Endodermal cell (in vitro differentiated cells): ENCODE measurements around the gene RRAD. TPM values are rescaled to one million over a fixed set of nuclear protein-coding genes. Genes with fewer than 3 reads are reported as not detected.
"Not testable (repeated sequence)": the region's sequence is repeated elsewhere in the genome, so short reads cannot be mapped to it uniquely, and the experiment has no call there.

Source experiments
- DNase-seq: peaks from one replicate; pipeline ENCODE4 v3.0.0-alpha.2; 2017
- H3K27ac ChIP-seq: 2 replicates; pipeline ENCODE4 v1.5.1; 2013; ENCODE audit warnings: mild to moderate bottlenecking, low read depth, low read length, moderate library complexity
- H3K27me3 ChIP-seq: 2 replicates; pipeline ENCODE4 v1.6.1; 2013; ENCODE audit warnings: mild to moderate bottlenecking, low read length, moderate library complexity; ENCODE audit not compliant: insufficient read depth, control insufficient read depth, poor library complexity, severe bottlenecking
- H3K36me3 ChIP-seq: 2 replicates; pipeline ENCODE4 v1.7.0; 2013; ENCODE audit warnings: mild to moderate bottlenecking, low read length, moderate library complexity; ENCODE audit not compliant: control insufficient read depth, insufficient read depth
- H3K4me1 ChIP-seq: one replicate; pipeline ENCODE4 v1.7.0; 2013; ENCODE audit warnings: low read length; ENCODE audit not compliant: control insufficient read depth, insufficient read depth
- H3K4me3 ChIP-seq: 2 replicates; pipeline ENCODE4 v1.5.1; 2013; ENCODE audit warnings: mild to moderate bottlenecking, low read length, moderate library complexity
- H3K9ac ChIP-seq: 2 replicates; pipeline ENCODE4 v1.6.1; 2013; ENCODE audit warnings: mild to moderate bottlenecking, low read length, moderate library complexity; ENCODE audit not compliant: poor library complexity, severe bottlenecking; ENCODE audit errors: extremely low read depth
- H3K9me3 ChIP-seq: 2 replicates; pipeline ENCODE4 v1.6.1; 2013; ENCODE audit warnings: mild to moderate bottlenecking, low read length, moderate library complexity; ENCODE audit not compliant: control insufficient read depth
- H3K27ac Mint-ChIP-seq: 2 replicates; pipeline ENCODE4 v1.8.0; 2020; ENCODE audit warnings: mixed read lengths
- H3K27me3 Mint-ChIP-seq: 2 replicates; pipeline ENCODE4 v1.8.0; 2021; ENCODE audit warnings: mild to moderate bottlenecking, mixed read lengths; ENCODE audit not compliant: insufficient read depth
- H3K36me3 Mint-ChIP-seq: 2 replicates; pipeline ENCODE4 v1.8.0; 2020; ENCODE audit warnings: low read depth, mixed read lengths
- H3K4me1 Mint-ChIP-seq: 2 replicates; pipeline ENCODE4 v1.8.0; 2020; ENCODE audit warnings: mixed read lengths
- H3K4me3 Mint-ChIP-seq: 2 replicates; pipeline ENCODE4 v1.8.0; 2020; ENCODE audit warnings: mild to moderate bottlenecking, moderate library complexity, mixed read lengths
- H3K9me3 Mint-ChIP-seq: 2 replicates; pipeline ENCODE4 v1.8.0; 2020; ENCODE audit warnings: mild to moderate bottlenecking, mixed read lengths
- WGBS, 2 experiments: methylation state at CpG; one replicate each; pipeline versions ENCODE4 v1.1.5 to v1.1.7; 2013; ENCODE audit warnings: missing lambda C conversion rate in 2 of 2, mixed read lengths in 1 of 2; ENCODE audit not compliant: insufficient coverage in 1 of 2, insufficient read length in 1 of 2; 5-methylcytosine and 5-hydroxymethylcytosine counted together
- total RNA-seq, 2 donors: library from RNA; stranded (reverse); fragmentation: NEBNext Ultra II Directional in 1 of 2; extraction: Animal tissue kit (Norgen Biotek cat#: 25700) in 1 of 2; gene quantifications; 2 replicates in 1 of 2; 3 replicates in 1 of 2; pipeline ENCODE4 v1.2.1, GENCODE V29; 2021
- TF ChIP-seq, protein P1 (sequence below): fragments of 200-600 bp; sonication (generic); conservative IDR thresholded peaks from 2 replicates; pipeline ENCODE4 v1.5.0; 2021; ENCODE audit warnings: antibody characterized with exemption, mild to moderate bottlenecking

RRAD gene
- total RNA-seq, 2 donors from 2014 or later = 0.55 TPM; not detected in 1

DNA sequence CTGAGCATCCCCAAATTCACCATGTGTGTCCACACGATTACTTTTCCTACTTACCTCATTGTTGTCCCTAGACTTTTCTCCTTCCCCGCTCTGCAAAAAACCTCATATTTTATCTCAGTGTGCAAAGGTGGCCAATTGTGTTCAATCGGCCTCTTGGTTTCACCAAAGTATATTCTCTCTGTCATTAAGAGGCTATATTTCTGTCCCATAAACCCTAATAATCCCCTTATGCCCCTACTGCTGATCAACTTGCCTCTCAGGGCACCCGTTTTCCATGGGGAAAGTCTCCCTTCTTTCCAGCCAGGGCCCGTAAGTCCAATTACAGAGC lies 21.6 kb upstream of the RRAD start:
- no peaks in the 10 kb centered on the region for H3K4me1 Mint-ChIP-seq
- Histone ChIP-seq H3K36me3 (peaks cover 6% of the 10 kb centered on the region), H3K9ac (no peak overlapping the region), H3K27ac (no peak overlapping the region), H3K27me3 (peaks cover 33% of the 10 kb centered on the region), H3K4me1 (no peaks in the 10 kb centered on the region), H3K4me3 (no peak overlapping the region), H3K9me3 (peaks cover 10% of the 10 kb centered on the region)
- TF ChIP-seq, protein P1, sequence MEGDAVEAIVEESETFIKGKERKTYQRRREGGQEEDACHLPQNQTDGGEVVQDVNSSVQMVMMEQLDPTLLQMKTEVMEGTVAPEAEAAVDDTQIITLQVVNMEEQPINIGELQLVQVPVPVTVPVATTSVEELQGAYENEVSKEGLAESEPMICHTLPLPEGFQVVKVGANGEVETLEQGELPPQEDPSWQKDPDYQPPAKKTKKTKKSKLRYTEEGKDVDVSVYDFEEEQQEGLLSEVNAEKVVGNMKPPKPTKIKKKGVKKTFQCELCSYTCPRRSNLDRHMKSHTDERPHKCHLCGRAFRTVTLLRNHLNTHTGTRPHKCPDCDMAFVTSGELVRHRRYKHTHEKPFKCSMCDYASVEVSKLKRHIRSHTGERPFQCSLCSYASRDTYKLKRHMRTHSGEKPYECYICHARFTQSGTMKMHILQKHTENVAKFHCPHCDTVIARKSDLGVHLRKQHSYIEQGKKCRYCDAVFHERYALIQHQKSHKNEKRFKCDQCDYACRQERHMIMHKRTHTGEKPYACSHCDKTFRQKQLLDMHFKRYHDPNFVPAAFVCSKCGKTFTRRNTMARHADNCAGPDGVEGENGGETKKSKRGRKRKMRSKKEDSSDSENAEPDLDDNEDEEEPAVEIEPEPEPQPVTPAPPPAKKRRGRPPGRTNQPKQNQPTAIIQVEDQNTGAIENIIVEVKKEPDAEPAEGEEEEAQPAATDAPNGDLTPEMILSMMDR = no peak
- peaks cover 18% of the 10 kb centered on the region for H3K36me3 Mint-ChIP-seq
- DNase-seq = no peak
- H3K27ac Mint-ChIP-seq = no peak overlapping the region
- no peak overlapping the region for H3K4me3 Mint-ChIP-seq
- WGBS, 2 experiments = 61 to 65% methylated on average over 5 of the region's 5 CpGs
- peaks cover 13% of the 10 kb centered on the region for H3K27me3 Mint-ChIP-seq
- peaks cover 10% of the 10 kb centered on the region for H3K9me3 Mint-ChIP-seq

DNA sequence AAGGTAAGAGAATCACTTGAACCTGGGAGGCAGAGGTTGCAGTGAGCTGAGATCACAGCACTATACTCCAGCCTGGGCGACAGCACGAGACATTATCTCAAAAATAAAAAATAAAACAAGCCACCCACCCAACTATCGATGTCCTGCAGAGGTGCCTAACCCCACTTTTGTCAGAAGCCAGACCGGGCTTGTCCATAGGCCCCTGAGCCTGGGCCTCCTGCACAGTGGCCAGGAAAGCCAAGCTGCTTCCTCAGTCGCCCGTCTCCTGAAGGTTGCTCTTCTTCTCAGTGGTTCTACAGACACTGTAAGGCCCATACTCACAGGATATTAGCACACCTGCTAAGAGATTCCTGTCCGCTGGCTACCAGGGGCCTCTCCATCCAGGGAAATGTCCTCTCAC lies 21.2 kb upstream of the RRAD start:
- no peak for DNase-seq
- H3K27me3 Mint-ChIP-seq = peaks cover 13% of the 10 kb centered on the region
- TF ChIP-seq, protein P1 = no peak
- peaks cover 6% of the 10 kb centered on the region for H3K9me3 Mint-ChIP-seq
- 86 to 97% methylated on average over 5 to 7 of the region's 7 CpGs for WGBS, 2 experiments
- H3K4me1 Mint-ChIP-seq = no peaks in the 10 kb centered on the region
- no peak overlapping the region for H3K27ac Mint-ChIP-seq
- Histone ChIP-seq H3K9ac (no peak overlapping the region), H3K27me3 (peaks cover 33% of the 10 kb centered on the region), H3K4me3 (no peak overlapping the region), H3K9me3 (peaks cover 6% of the 10 kb centered on the region), H3K4me1 (no peaks in the 10 kb centered on the region), H3K36me3 (peaks cover 9% of the 10 kb centered on the region), H3K27ac (no peak overlapping the region)
- H3K36me3 Mint-ChIP-seq = peaks cover 22% of the 10 kb centered on the region
- H3K4me3 Mint-ChIP-seq = no peak overlapping the region

DNA sequence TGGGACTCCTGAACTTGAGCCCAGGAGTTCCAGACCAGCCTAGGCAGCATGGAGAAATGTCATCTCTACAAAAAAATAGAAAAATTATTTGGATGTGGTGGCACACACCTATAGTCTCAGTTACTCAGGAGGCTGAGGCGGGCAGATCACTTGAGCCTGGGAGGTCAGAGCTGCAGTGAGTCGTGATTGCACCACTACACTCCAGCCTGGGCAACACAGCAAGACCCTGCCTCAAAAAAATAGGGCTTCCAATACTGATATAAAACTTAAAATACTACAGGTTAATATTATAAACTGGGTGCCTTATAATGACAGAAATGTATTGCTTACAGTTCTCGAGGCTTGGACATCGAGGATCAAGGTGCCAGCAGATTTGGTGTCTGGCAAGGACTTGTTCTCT lies 20.6 kb upstream of the RRAD start:
- H3K4me3 ChIP-seq = no peak overlapping the region
- WGBS, 2 experiments = 90% methylated on average over 4 of the region's 4 CpGs
- no peak overlapping the region for H3K27ac ChIP-seq
- no peaks in the 10 kb centered on the region for H3K4me1 ChIP-seq
- TF ChIP-seq, protein P1 = no peak
- peaks cover 23% of the 10 kb centered on the region for H3K36me3 Mint-ChIP-seq
- H3K9ac ChIP-seq = no peak overlapping the region
- H3K4me3 Mint-ChIP-seq = no peak overlapping the region
- no peak overlapping the region for H3K27ac Mint-ChIP-seq
- peaks cover under 1% of the 10 kb centered on the region for H3K9me3 ChIP-seq
- peaks cover 9% of the 10 kb centered on the region for H3K36me3 ChIP-seq
- H3K4me1 Mint-ChIP-seq = no peaks in the 10 kb centered on the region
- DNase-seq = no peak
- H3K9me3 Mint-ChIP-seq = no peaks in the 10 kb centered on the region
- H3K27me3 ChIP-seq = peaks cover 33% of the 10 kb centered on the region
- H3K27me3 Mint-ChIP-seq = peaks cover 13% of the 10 kb centered on the region

DNA sequence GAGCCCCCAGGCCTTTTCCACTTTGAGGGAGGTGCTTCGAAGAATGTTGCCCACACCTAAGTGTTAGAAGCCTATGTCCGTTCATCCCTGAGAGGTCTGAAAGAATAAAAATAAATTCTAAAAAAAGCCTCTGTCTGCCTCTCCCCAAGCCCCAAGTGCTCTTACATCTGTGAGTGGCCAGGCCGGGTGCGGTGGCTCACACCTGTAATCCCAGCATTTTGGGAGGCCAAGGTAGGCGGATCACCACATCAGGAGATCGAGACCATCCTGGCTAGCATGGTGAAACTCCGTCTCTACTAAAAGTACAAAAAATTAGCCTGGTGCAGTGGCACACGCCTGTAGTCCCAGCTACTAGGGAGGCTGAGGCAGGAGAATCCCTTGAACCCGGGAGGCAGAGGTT lies 19.6 kb upstream of the RRAD start:
- H3K9me3 Mint-ChIP-seq, H3K4me1 ChIP-seq, H3K4me3 ChIP-seq, H3K4me1 Mint-ChIP-seq, H3K4me3 Mint-ChIP-seq, H3K9ac ChIP-seq, DNase-seq, H3K27ac Mint-ChIP-seq, H3K27ac ChIP-seq, H3K9me3 ChIP-seq: not testable (repeated sequence)
- Histone ChIP-seq H3K36me3 (peaks cover 16% of the 10 kb centered on the region), H3K27me3 (peaks cover 28% of the 10 kb centered on the region)
- Mint-ChIP-seq H3K36me3 (peaks cover 23% of the 10 kb centered on the region), H3K27me3 (peaks cover 13% of the 10 kb centered on the region)
- 92 to 100% methylated on average over 7 to 9 of the region's 9 CpGs for WGBS, 2 experiments
